Activated CD4-positive, CD25-positive, alpha-beta regulatory T cell treated with anti-CD3 and anti-CD28 coated beads, Interleukin-2, amount 50 U/mL, for 72 hours (primary cell): ENCODE measurements around the gene BPGM.
A peak's percentile ranks its signal among the peaks of the same experiment; 100 is the strongest.

Experiments
- DNase-seq: peaks from one replicate; pipeline ENCODE4 v3.0.0; 2021

Gene BPGM

GRCh38 chr7:134699021-134699818 lies 52.6 kb downstream of the BPGM start:
- DNase-seq, result no peak

GRCh38 chr7:134699899-134700298 lies 53.2 kb downstream of the BPGM start:
- DNase-seq, result no peak

- DNase-seq, result no peak
Observed at GRCh38 chr7:134701272-134701671, 54.6 kb downstream of the BPGM start.

- no peak for DNase-seq
Observed at GRCh38 chr7:134702366-134703240, 56.0 kb downstream of the BPGM start.

- DNase-seq, result no peak
Observed at GRCh38 chr7:134703241-134703594, 56.6 kb downstream of the BPGM start.

- no peak for DNase-seq
Observed at GRCh38 chr7:134703782-134704181, 57.1 kb downstream of the BPGM start.

- no peak for DNase-seq
Observed at GRCh38 chr7:134704827-134705226, 58.2 kb downstream of the BPGM start.

- no peak for DNase-seq
Observed at GRCh38 chr7:134705716-134706115, 59.1 kb downstream of the BPGM start.

- DNase-seq, result no peak
Observed at GRCh38 chr7:134706468-134706867, 59.8 kb downstream of the BPGM start.

- DNase-seq, result no peak
Observed at GRCh38 chr7:134707663-134708378, 61.2 kb downstream of the BPGM start.

GRCh38 chr7:134708692-134709091 lies 62.0 kb downstream of the BPGM start:
- DNase-seq, result no peak

GRCh38 chr7:134709197-134709596 lies 62.5 kb downstream of the BPGM start:
- DNase-seq, result no peak

- peak; percentile 37 for DNase-seq
Observed at GRCh38 chr7:134710511-134710853, 63.8 kb downstream of the BPGM start.

GRCh38 chr7:134710854-134711624 lies 64.4 kb downstream of the BPGM start:
- DNase-seq, result peak; percentile 51

- no peak for DNase-seq
Observed at GRCh38 chr7:134712196-134712595, 65.5 kb downstream of the BPGM start.

- no peak for DNase-seq
Observed at GRCh38 chr7:134714470-134715205, 68.0 kb downstream of the BPGM start.

- DNase-seq, result no peak
Observed at GRCh38 chr7:134718211-134718875, 71.7 kb downstream of the BPGM start.

GRCh38 chr7:134720091-134720935 lies 73.7 kb downstream of the BPGM start:
- DNase-seq, result no peak

- no peak for DNase-seq
Observed at GRCh38 chr7:134721171-134721570, 74.5 kb downstream of the BPGM start.

- no peak for DNase-seq
Observed at GRCh38 chr7:134722786-134723322, 76.2 kb downstream of the BPGM start.
